Activated CD8-positive, alpha-beta memory T cell treated with anti-CD3 and anti-CD28 coated beads, Interleukin-2, amount 10 ng/mL, durations not matched to agents 7 days and 5 days (primary cell): ENCODE results near the gene CMAS. TPM values are rescaled to one million over a fixed set of nuclear protein-coding genes. Genes with fewer than 3 reads are reported as not detected.
"Not testable (repeated sequence)": the region's sequence is repeated elsewhere in the genome, so short reads cannot be mapped to it uniquely, and the experiment has no call there.

Experiments
- ATAC-seq: fragments of 150-1000 bp; cut with Tn5 transposase; one replicate; pipeline ENCODE4 v1.10.0; 2021; ENCODE audit warnings: moderate library complexity
- CTCF ChIA-PET: fragments of 350-600 bp; sonication (Branson Sonifier 250); formaldehyde crosslinking; loops from one replicate; lab custom pipeline; 2021; ENCODE audit warnings: antibody characterized with exemption; lab: Charles Lee
- DNase-seq: peaks from one replicate; pipeline ENCODE4 v3.0.0-alpha.2; 2020
- H3K27ac Mint-ChIP-seq: one replicate; pipeline ENCODE4 v1.8.0; 2021; ENCODE audit warnings: mild to moderate bottlenecking, mixed read lengths
- H3K27me3 Mint-ChIP-seq: one replicate; pipeline ENCODE4 v1.8.0; 2021; ENCODE audit warnings: mixed read lengths
- H3K36me3 Mint-ChIP-seq: one replicate; pipeline ENCODE4 v1.8.0; 2021; ENCODE audit warnings: mild to moderate bottlenecking, mixed read lengths
- H3K4me1 Mint-ChIP-seq: one replicate; pipeline ENCODE4 v1.8.0; 2021; ENCODE audit warnings: mixed read lengths
- H3K4me3 Mint-ChIP-seq: one replicate; pipeline ENCODE4 v1.8.0; 2021; ENCODE audit warnings: mild to moderate bottlenecking, moderate library complexity, mixed read lengths
- H3K9me3 Mint-ChIP-seq: one replicate; pipeline ENCODE4 v1.8.0; 2022; ENCODE audit warnings: low read depth, mixed read lengths
- total RNA-seq, 2 experiments: library from RNA; stranded (reverse); gene quantifications; one replicate each; pipeline ENCODE4 v1.2.3, GENCODE V29; 2021

CMAS gene
- 10 to 100 TPM; 39.3 to 41.1 TPM for total RNA-seq

GRCh38 chr12:22046090-22046967, at the start of gene CMAS:
TSS of gene CMAS (plus strand) at chr12:22046218. CDS start at chr12:22046304, 86 bp downstream.
- Mint-ChIP-seq H3K27ac (peak within 1 kb of the TSS; percentile 88), H3K36me3 (peaks cover 22% of the 10 kb centered on the region), H3K27me3 (no peaks in the 10 kb centered on the region), H3K4me1 (peaks cover 34% of the 10 kb centered on the region), H3K9me3 (no peaks in the 10 kb centered on the region), H3K4me3 (peak within 1 kb of the TSS; percentile 95)
- CTCF ChIA-PET = interaction anchor here (0.7 to 1.9 kb wide), 8 partner anchors 10 to 413 kb away, joined by 3 to 9 read pairs (median 4); no protein-coding TSS in a partner anchor
- peak; percentile 87 for ATAC-seq
- DNase-seq = peak; percentile 85

- DNase-seq = no peak
- Mint-ChIP-seq H3K27ac (no peak overlapping the region), H3K4me3 (no peak overlapping the region), H3K4me1 (peaks cover under 1% of the 10 kb centered on the region), H3K36me3 (no peaks in the 10 kb centered on the region), H3K27me3 (peaks cover 4% of the 10 kb centered on the region), H3K9me3 (no peaks in the 10 kb centered on the region)
- CTCF ChIA-PET = no interaction called here
- ATAC-seq = no peak
These were observed 47.7 kb upstream of the CMAS start for GRCh38 chr12:21998295-21998694.

- Mint-ChIP-seq H3K36me3 (no peaks in the 10 kb centered on the region), H3K27me3 (peaks cover 4% of the 10 kb centered on the region), H3K4me1 (no peaks in the 10 kb centered on the region), H3K27ac (no peak overlapping the region), H3K4me3 (no peak overlapping the region), H3K9me3 (no peaks in the 10 kb centered on the region)
- no peak for DNase-seq
- CTCF ChIA-PET = no interaction called here
- no peak for ATAC-seq
These were observed 47.2 kb upstream of the CMAS start for GRCh38 chr12:21998782-21999181.

DNA sequence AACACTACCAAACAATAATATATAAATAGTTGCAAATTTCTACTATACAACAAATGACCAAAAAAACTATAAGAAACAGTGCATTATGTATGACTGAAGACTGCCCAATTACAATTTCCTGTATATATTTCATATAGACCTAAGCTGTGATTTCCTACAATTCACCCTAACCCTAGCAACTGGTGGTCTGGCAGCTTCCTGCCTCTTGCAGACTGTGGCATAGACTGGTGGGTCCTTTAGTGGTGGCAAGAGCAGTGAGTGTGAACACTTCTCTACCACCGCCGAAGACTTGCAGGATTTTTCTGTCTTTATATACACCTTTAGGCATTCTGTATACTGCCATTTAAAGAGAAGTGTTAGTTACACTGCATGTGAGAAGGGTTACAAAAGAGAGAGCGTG, 43.6 kb upstream of the CMAS start:
- H3K4me3 Mint-ChIP-seq = no peak overlapping the region
- H3K27me3 Mint-ChIP-seq = peaks cover 2% of the 10 kb centered on the region
- no peak for DNase-seq
- H3K36me3 Mint-ChIP-seq = no peaks in the 10 kb centered on the region
- no peak overlapping the region for H3K27ac Mint-ChIP-seq
- CTCF ChIA-PET = no interaction called here
- no peak for ATAC-seq
- no peaks in the 10 kb centered on the region for H3K9me3 Mint-ChIP-seq
- H3K4me1 Mint-ChIP-seq = no peaks in the 10 kb centered on the region

GRCh38 chr12:22007794-22008193, 38.2 kb upstream of the CMAS start:
- H3K27me3 Mint-ChIP-seq, H3K9me3 Mint-ChIP-seq, H3K27ac Mint-ChIP-seq, H3K4me1 Mint-ChIP-seq, H3K36me3 Mint-ChIP-seq, DNase-seq, CTCF ChIA-PET, H3K4me3 Mint-ChIP-seq, ATAC-seq: not testable (repeated sequence)

DNA sequence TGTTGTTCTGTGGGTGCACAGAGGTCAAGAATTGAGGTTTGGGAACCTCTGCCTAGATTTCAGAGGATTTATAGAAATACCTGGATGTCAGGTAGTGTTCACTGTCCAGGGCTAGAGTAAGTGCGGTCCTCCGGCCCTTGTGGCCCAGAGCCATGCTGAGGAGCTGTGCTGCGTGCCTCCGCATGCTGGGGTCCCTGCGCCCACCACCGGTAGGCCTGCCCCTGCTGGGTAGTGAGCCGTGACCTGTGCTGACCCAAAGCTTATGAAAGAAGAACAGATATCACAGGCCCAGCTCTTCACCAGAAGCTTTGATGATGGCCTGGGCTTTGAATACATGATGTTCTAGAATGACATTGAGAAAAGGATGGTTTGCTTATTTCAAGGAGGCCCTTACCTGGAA, 37.8 kb upstream of the CMAS start:
- ATAC-seq (no peak), DNase-seq (no peak)
- Mint-ChIP-seq H3K27me3 (no peaks in the 10 kb centered on the region), H3K9me3 (no peaks in the 10 kb centered on the region), H3K36me3 (no peaks in the 10 kb centered on the region), H3K4me3 (no peak overlapping the region), H3K27ac (no peak overlapping the region), H3K4me1 (no peaks in the 10 kb centered on the region)
- CTCF ChIA-PET = no interaction called here

- no peak for ATAC-seq
- DNase-seq = no peak
- H3K9me3 Mint-ChIP-seq = no peaks in the 10 kb centered on the region
- H3K4me3 Mint-ChIP-seq = no peak overlapping the region
- no peaks in the 10 kb centered on the region for H3K36me3 Mint-ChIP-seq
- no peaks in the 10 kb centered on the region for H3K27me3 Mint-ChIP-seq
- H3K27ac Mint-ChIP-seq = no peak overlapping the region
- CTCF ChIA-PET = interaction anchor here (0.6 kb wide), 1 partner anchor 316 kb away, joined by 3 read pairs; no protein-coding TSS in a partner anchor
- peaks cover 1% of the 10 kb centered on the region for H3K4me1 Mint-ChIP-seq
These were observed 31.8 kb upstream of the CMAS start for GRCh38 chr12:22014041-22014782.

- DNase-seq = no peak
- CTCF ChIA-PET = interaction anchor here (0.6 kb wide), 1 partner anchor 316 kb away, joined by 3 read pairs; no protein-coding TSS in a partner anchor
- no peak for ATAC-seq
- Mint-ChIP-seq H3K36me3 (no peaks in the 10 kb centered on the region), H3K4me3 (no peak overlapping the region), H3K4me1 (peaks cover 1% of the 10 kb centered on the region), H3K27me3 (no peaks in the 10 kb centered on the region), H3K27ac (no peak overlapping the region), H3K9me3 (no peaks in the 10 kb centered on the region)
These were observed 31.3 kb upstream of the CMAS start for GRCh38 chr12:22014783-22015144.

DNA sequence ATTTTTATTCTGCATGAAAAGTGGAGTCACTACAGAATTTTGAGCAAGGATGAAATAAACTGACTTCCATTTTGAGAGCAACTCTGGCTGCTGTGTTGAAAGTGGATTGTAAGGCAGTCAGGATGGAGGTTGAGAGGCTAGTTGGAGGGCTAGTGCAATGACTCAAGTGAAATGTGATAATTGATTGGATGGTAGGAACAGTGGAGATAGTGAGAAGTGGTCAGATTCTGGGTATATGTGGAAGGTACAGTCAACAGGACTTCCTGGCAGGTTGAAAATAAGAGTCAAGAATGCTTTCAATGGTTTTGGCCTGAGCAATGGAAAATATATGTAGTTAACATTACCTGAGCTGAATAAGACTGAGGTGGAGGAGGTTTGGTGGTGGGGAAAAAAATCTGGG, 29.0 kb upstream of the CMAS start:
- no peak overlapping the region for H3K4me3 Mint-ChIP-seq

DNA sequence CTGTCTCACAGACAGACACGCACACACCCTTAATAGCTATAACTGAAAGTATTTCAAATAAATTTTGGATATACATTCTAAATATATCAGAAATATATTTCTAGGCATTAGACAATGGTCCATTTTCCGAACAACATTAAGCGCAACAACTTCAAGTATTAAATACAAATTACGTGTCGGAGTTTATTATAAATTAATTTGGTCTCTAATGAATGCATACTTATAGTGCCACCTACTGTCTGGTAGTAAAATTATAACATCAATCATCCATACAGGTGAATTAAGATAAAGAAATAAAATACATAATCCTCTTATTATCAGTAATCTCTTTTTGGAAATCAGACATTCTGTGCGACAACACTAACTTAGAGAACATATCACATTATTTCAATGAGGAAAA, 27.2 kb upstream of the CMAS start:
- H3K9me3 Mint-ChIP-seq = no peaks in the 10 kb centered on the region
- ATAC-seq (no peak), DNase-seq (no peak)
- no peak overlapping the region for H3K27ac Mint-ChIP-seq
- CTCF ChIA-PET = interaction anchor here (0.9 to 1.6 kb wide), 3 partner anchors 18 to 321 kb away, joined by 3 to 5 read pairs (median 5); no protein-coding TSS in a partner anchor
- H3K4me3 Mint-ChIP-seq = no peak overlapping the region
- H3K36me3 Mint-ChIP-seq = peaks cover 2% of the 10 kb centered on the region
- peaks cover 1% of the 10 kb centered on the region for H3K4me1 Mint-ChIP-seq
- no peaks in the 10 kb centered on the region for H3K27me3 Mint-ChIP-seq

More for the DNA sequence above, 29.0 kb upstream of the CMAS start:
- CTCF ChIA-PET = no interaction called here
- Mint-ChIP-seq H3K9me3 (no peaks in the 10 kb centered on the region), H3K36me3 (no peaks in the 10 kb centered on the region), H3K27me3 (no peaks in the 10 kb centered on the region), H3K27ac (no peak overlapping the region), H3K4me1 (peaks cover 1% of the 10 kb centered on the region)
- ATAC-seq = no peak
- no peak for DNase-seq

DNA sequence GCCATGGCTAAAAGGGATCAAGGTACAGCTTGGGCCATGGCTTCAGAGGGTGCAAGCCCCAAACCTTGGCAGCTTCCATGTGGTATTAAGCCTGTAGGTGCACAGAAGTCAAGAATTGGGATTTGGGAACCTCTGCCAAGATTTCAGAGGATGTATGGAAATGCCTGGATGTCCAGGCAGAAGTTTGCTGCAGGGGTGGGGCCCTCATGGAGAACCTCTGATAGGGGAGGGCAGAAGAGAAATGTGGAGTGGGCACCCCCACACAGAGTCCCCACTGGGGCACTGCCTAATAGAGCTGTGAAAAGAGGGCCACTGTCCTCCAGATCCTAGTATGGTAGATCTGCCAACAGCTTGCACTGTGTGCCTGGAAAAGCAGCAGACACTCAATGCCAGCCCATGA, 22.5 kb upstream of the CMAS start:
- DNase-seq, H3K27me3 Mint-ChIP-seq, ATAC-seq, H3K36me3 Mint-ChIP-seq, CTCF ChIA-PET, H3K27ac Mint-ChIP-seq, H3K4me3 Mint-ChIP-seq, H3K4me1 Mint-ChIP-seq, H3K9me3 Mint-ChIP-seq: not testable (repeated sequence)

DNA sequence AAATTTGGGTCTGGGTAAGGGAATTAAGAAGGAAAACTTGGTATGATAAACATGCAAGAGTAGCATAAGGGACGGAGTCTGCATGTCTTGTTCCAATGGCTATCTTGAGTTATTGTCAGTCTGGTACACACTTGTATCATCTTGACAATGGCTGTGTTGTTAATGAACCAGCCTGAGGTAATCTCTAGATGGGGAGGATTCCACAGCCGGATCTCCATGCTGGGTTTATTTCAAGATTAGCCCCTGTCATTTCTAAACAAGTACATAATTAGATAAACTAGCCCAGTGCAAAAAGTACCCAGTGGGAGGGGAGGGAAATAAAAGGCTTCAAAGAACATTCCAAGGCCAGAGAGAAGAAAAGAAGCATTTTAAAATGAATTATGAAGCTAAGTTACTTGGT, 16.5 kb upstream of the CMAS start:
- Mint-ChIP-seq H3K27ac (no peak overlapping the region), H3K4me1 (peaks cover 3% of the 10 kb centered on the region), H3K27me3 (no peaks in the 10 kb centered on the region), H3K4me3 (no peak overlapping the region), H3K9me3 (no peaks in the 10 kb centered on the region), H3K36me3 (no peaks in the 10 kb centered on the region)
- DNase-seq (no peak), ATAC-seq (no peak)
- CTCF ChIA-PET = no interaction called here

GRCh38 chr12:22029991-22030390, 16.0 kb upstream of the CMAS start:
- no peak overlapping the region for H3K27ac Mint-ChIP-seq
- H3K4me3 Mint-ChIP-seq = no peak overlapping the region
- peaks cover 6% of the 10 kb centered on the region for H3K4me1 Mint-ChIP-seq
- DNase-seq (no peak), ATAC-seq (no peak)
- CTCF ChIA-PET = no interaction called here
- H3K36me3 Mint-ChIP-seq = no peaks in the 10 kb centered on the region
- H3K9me3 Mint-ChIP-seq = no peaks in the 10 kb centered on the region
- H3K27me3 Mint-ChIP-seq = no peaks in the 10 kb centered on the region
